Esophagus muscularis mucosa (tissue), 4 donors: ENCODE measurements around the gene ARSG. TPM values are rescaled to one million over a fixed set of nuclear protein-coding genes. Genes with fewer than 3 reads are reported as not detected.

Experiments
- DNase-seq: peaks from one replicate; pipeline ENCODE4 v3.0.0-alpha.2; 2017; ENCODE audit errors: extremely low spot score
- H3K27ac ChIP-seq, 4 donors: fragments of 200-600 bp; sonication (generic); replicated peaks in 1 of 4; 1 replicate in 3 of 4; 2 replicates in 1 of 4; pipeline ENCODE4 v1.5.1; 2016 to 2019; ENCODE audit warnings: mild to moderate bottlenecking in 1 of 4
- H3K27me3 ChIP-seq, 4 donors: fragments of 200-600 bp; sonication (generic); one replicate each; pipeline versions ENCODE4 v1.5.1 to v1.6.0; 2016 to 2019
- H3K36me3 ChIP-seq, 4 donors: fragments of 200-600 bp; sonication (generic); one replicate each; pipeline ENCODE4 v1.5.1; 2016 to 2019
- H3K4me1 ChIP-seq, 4 donors: fragments of 200-600 bp; sonication (generic); one replicate each; pipeline ENCODE4 v1.5.1; 2016 to 2019
- H3K4me3 ChIP-seq, 4 donors: fragments of 200-600 bp; sonication (generic); 1 replicate in 2 of 4; 2 replicates in 2 of 4; pipeline ENCODE4 v1.5.1; 2016 to 2019; ENCODE audit warnings: mild to moderate bottlenecking in 4 of 4, moderate library complexity in 1 of 4
- H3K9me3 ChIP-seq, 4 donors: fragments of 200-600 bp; sonication (generic); 1 replicate in 3 of 4; 2 replicates in 1 of 4; pipeline ENCODE4 v1.5.1; 2016 to 2019
- CTCF ChIP-seq, 3 experiments: fragments of 200-600 bp in 2 of 3; fragments of 450-650 bp in 1 of 3; sonication (generic) in 2 of 3; IDR thresholded peaks; one replicate each; pipeline ENCODE4 v1.5.1; 2017 to 2019; ENCODE audit warnings: antibody characterized with exemption in 3 of 3, mild to moderate bottlenecking in 2 of 3, moderate library complexity in 1 of 3
- EP300 ChIP-seq: sonication (generic); formaldehyde crosslinking; IDR thresholded peaks from one replicate; pipeline ENCODE4 v1.6.1; 2017; ENCODE audit warnings: antibody characterized with exemption
- POLR2A ChIP-seq: fragments of 450-650 bp; IDR thresholded peaks from one replicate; pipeline ENCODE4 v1.6.1; 2017; ENCODE audit warnings: antibody characterized with exemption, moderate library complexity, mild to moderate bottlenecking, low read depth
- POLR2AphosphoS5 ChIP-seq, 2 donors: sonication (generic); formaldehyde crosslinking; IDR thresholded peaks; one replicate each; pipeline ENCODE4 v1.6.1; 2017; ENCODE audit warnings: antibody characterized with exemption in 2 of 2
- WGBS: methylation state at CpG from one replicate; pipeline ENCODE4 v1.1.5; 2018; 5-methylcytosine and 5-hydroxymethylcytosine counted together
- intact Hi-C: fragments of 100-400 bp; cut with DNase I; formaldehyde crosslinking; loops from one replicate; pipeline ENCODE4 v1.15.1; 2023
- total RNA-seq, 4 donors: library from RNA; depleted of rRNA; stranded (reverse); fragments of >200 nt; gene quantifications; one replicate each; pipeline versions ENCODE4 v1.1.0 to v1.2.1, GENCODE V29; 2016

The ARSG gene
- total RNA-seq, 4 donors from 2014 or later: 1.7 to 4.9 (median 2.8) TPM

DNA sequence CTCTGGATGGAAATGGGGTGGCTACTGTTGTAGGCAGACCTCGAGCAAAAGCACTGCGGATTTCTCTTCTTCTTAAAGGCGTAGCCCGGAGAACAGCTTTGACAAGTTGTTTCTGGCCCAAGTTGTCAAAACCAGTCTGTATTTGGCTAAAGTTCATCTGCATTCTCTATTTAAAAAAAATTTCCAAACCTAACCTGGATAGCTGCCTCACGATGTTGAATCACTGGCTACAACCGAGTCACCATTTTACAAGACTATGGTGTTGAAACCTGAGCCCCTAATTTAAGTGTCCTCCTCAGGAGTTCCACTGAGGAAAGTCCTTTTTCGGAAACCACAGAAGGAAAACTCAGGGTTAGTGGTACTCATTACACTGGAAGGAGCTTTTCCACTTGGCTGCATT lies 1.8 kb upstream of the ARSG start:
- Histone ChIP-seq H3K27ac (no peak overlapping the region), H3K4me3 (no peak overlapping the region), H3K36me3 (no peaks in the 10 kb centered on the region), H3K4me1 (peaks cover 17 to 31% (median 27%) of the 10 kb centered on the region in 4 donors), H3K9me3 (no peaks in the 10 kb centered on the region), H3K27me3 (peaks cover 0 to 42% (median 18%) of the 10 kb centered on the region in 4 donors)
- intact Hi-C loops: no loop called here
- no peak for TF ChIP-seq POLR2A
- no peak for TF ChIP-seq EP300
- TF ChIP-seq CTCF (IDR thresholded peaks at IDR 0.05): no peak
- TF ChIP-seq POLR2AphosphoS5 (IDR thresholded peaks at IDR 0.05): no peak
- 81% methylated on average over 7 of the region's 7 CpGs for WGBS
- no peak for DNase-seq

GRCh38 chr17:68289936-68290267 lies 1.4 kb upstream of the ARSG start:
- no peak for DNase-seq
- H3K9me3 ChIP-seq: no peaks in the 10 kb centered on the region
- H3K27me3 ChIP-seq: peaks cover 0 to 46% (median 19%) of the 10 kb centered on the region in 4 donors
- peak overlapping the region; percentile 62 to 67 (median 66) for H3K4me3 ChIP-seq
- intact Hi-C loops: no loop called here
- H3K36me3 ChIP-seq: no peaks in the 10 kb centered on the region
- 16% methylated on average over 9 of the region's 9 CpGs for WGBS
- H3K4me1 ChIP-seq: peaks cover 17 to 31% (median 27%) of the 10 kb centered on the region in 4 donors
- no peak for TF ChIP-seq CTCF (IDR thresholded peaks at IDR 0.05)
- no peak for TF ChIP-seq POLR2A
- TF ChIP-seq POLR2AphosphoS5 (IDR thresholded peaks at IDR 0.05): no peak
- no peak overlapping the region for H3K27ac ChIP-seq

- DNase-seq: no peak
- TF ChIP-seq CTCF (IDR thresholded peaks at IDR 0.05): no peak
- no peak for TF ChIP-seq EP300
- TF ChIP-seq POLR2AphosphoS5 (IDR thresholded peaks at IDR 0.05): no peak
- TF ChIP-seq POLR2A: no peak
- H3K36me3 ChIP-seq: no peaks in the 10 kb centered on the region
- 4% methylated on average over 18 of the region's 50 CpGs for WGBS
- H3K27me3 ChIP-seq: peaks cover 0 to 52% (median 19%) of the 10 kb centered on the region in 4 donors
- intact Hi-C loops: no loop called here
- H3K4me1 ChIP-seq: peaks cover 17 to 31% (median 27%) of the 10 kb centered on the region in 4 donors
- no peaks in the 10 kb centered on the region for H3K9me3 ChIP-seq
- peak overlapping the region in 1 of 4 donors; percentile 7 for H3K27ac ChIP-seq
- H3K4me3 ChIP-seq: peak overlapping the region; percentile 62 to 67 (median 66)
These were observed 884 bp upstream of the ARSG start for GRCh38 chr17:68290268-68290954.

DNA sequence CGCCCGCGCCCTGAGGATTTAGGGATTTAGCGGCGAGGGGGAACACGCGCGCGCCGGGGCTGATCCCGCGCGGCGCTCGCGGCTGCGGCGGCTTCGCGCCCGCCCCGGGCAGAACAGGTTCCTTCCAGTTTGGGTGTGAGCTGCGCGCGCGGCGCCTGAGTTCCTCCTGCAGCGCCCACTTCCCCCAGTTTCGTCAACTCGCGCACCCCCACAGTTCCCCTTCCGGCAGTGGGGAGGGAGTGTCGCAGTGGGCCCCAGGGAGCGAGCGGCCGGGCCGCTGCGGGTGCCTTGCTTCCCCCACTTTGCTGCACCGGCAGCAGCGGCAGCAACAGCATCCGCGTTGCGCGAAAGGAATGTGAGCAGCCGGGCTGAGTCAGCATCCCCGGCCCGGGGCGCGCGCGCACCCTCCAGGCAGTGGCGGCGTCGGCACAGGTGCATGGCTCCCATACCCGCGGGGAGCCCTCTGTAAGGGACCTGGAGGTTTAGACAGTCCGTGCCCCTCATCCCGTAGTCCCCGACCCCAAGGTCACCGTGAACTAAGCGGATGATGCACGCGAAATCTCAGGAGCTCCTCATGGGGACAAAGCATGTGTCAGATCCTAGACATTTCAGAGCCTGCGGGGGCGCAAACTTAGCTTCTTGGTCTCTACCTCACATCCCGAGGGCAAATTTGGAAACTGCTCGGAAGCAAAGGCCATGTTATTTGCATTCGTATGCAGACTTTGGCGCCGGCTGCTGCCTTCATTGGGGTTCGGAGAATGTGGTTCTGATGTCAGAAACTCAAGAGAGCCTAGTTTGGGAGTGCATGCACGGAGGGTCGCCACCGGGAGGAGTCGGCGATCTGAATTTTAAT lies 767 bp downstream of the ARSG start:
- H3K9me3 ChIP-seq: no peaks in the 10 kb centered on the region
- 4% methylated on average over 34 of the region's 76 CpGs for WGBS
- DNase-seq: peak; percentile 96
- H3K27ac ChIP-seq: peak overlapping the region; percentile 45 to 71 (median 50)
- TF ChIP-seq POLR2AphosphoS5 (IDR thresholded peaks at IDR 0.05) (peak in 1 of 2 donors; percentile 54), CTCF (IDR thresholded peaks at IDR 0.05) (no peak)
- peaks cover 17 to 31% (median 27%) of the 10 kb centered on the region in 4 donors for H3K4me1 ChIP-seq
- no peaks in the 10 kb centered on the region for H3K36me3 ChIP-seq
- H3K4me3 ChIP-seq: peak overlapping the region; percentile 62 to 67 (median 66)
- peaks cover 0 to 68% (median 19%) of the 10 kb centered on the region in 4 donors for H3K27me3 ChIP-seq
- intact Hi-C loops: no loop called here
